Fibroblast of skin of abdomen (primary cell): ENCODE results near the gene FSHR.

Experiments used
- DNase-seq: peaks from one replicate; pipeline ENCODE4 v3.0.0-alpha.2; 2013

Gene FSHR

GRCh38 chr2:49111456-49111855, 42.9 kb downstream of the FSHR start:
- DNase-seq = no peak

- DNase-seq = no peak
These were observed 43.3 kb downstream of the FSHR start for GRCh38 chr2:49111006-49111405.

- no peak for DNase-seq
These were observed 43.7 kb downstream of the FSHR start for GRCh38 chr2:49110571-49110970.

- DNase-seq = no peak
These were observed 45.5 kb downstream of the FSHR start for GRCh38 chr2:49108851-49109250.

- no peak for DNase-seq
These were observed 45.9 kb downstream of the FSHR start for GRCh38 chr2:49108436-49108835.

GRCh38 chr2:49105506-49105905, 48.8 kb downstream of the FSHR start:
- no peak for DNase-seq

- no peak for DNase-seq
These were observed 52.2 kb downstream of the FSHR start for GRCh38 chr2:49102146-49102545.

- DNase-seq = no peak
These were observed 73.6 kb downstream of the FSHR start for GRCh38 chr2:49080681-49081080.

GRCh38 chr2:49070716-49071115, 83.6 kb downstream of the FSHR start:
- no peak for DNase-seq

GRCh38 chr2:49069829-49070228, 84.5 kb downstream of the FSHR start:
- DNase-seq = no peak

GRCh38 chr2:49068613-49069012, 85.7 kb downstream of the FSHR start:
- no peak for DNase-seq

- DNase-seq = no peak
These were observed 86.3 kb downstream of the FSHR start for GRCh38 chr2:49067971-49068370.

- DNase-seq = no peak
These were observed 101.2 kb downstream of the FSHR start for GRCh38 chr2:49053156-49053555.

GRCh38 chr2:49050265-49050664, 104.0 kb downstream of the FSHR start:
- no peak for DNase-seq

- no peak for DNase-seq
These were observed 105.2 kb downstream of the FSHR start for GRCh38 chr2:49049161-49049560.

- no peak for DNase-seq
These were observed 109.2 kb downstream of the FSHR start for GRCh38 chr2:49045083-49045482.

- DNase-seq = peak; percentile 3
These were observed 109.8 kb downstream of the FSHR start for GRCh38 chr2:49044350-49045079.

- DNase-seq = no peak
These were observed 110.8 kb downstream of the FSHR start for GRCh38 chr2:49043405-49043982.

- DNase-seq = no peak
These were observed 111.8 kb downstream of the FSHR start for GRCh38 chr2:49042488-49042887.

GRCh38 chr2:49041061-49041460, 113.3 kb downstream of the FSHR start:
- no peak for DNase-seq

- DNase-seq = no peak
These were observed 117.1 kb downstream of the FSHR start for GRCh38 chr2:49037197-49037596.

- DNase-seq = no peak
These were observed 118.8 kb downstream of the FSHR start for GRCh38 chr2:49035481-49035880.

- no peak for DNase-seq
These were observed 120.7 kb downstream of the FSHR start for GRCh38 chr2:49033394-49034185.

GRCh38 chr2:49032936-49033335, 121.4 kb downstream of the FSHR start:
- DNase-seq = no peak
